ENCODE results near the gene POLR3K. TPM values are rescaled to one million over a fixed set of nuclear protein-coding genes. Genes with fewer than 3 reads are reported as not detected.

POLR3K gene
- total RNA-seq, 4 donors from 2014 or later, result 1.5 to 7.3 (median 4.8) TPM

DNA sequence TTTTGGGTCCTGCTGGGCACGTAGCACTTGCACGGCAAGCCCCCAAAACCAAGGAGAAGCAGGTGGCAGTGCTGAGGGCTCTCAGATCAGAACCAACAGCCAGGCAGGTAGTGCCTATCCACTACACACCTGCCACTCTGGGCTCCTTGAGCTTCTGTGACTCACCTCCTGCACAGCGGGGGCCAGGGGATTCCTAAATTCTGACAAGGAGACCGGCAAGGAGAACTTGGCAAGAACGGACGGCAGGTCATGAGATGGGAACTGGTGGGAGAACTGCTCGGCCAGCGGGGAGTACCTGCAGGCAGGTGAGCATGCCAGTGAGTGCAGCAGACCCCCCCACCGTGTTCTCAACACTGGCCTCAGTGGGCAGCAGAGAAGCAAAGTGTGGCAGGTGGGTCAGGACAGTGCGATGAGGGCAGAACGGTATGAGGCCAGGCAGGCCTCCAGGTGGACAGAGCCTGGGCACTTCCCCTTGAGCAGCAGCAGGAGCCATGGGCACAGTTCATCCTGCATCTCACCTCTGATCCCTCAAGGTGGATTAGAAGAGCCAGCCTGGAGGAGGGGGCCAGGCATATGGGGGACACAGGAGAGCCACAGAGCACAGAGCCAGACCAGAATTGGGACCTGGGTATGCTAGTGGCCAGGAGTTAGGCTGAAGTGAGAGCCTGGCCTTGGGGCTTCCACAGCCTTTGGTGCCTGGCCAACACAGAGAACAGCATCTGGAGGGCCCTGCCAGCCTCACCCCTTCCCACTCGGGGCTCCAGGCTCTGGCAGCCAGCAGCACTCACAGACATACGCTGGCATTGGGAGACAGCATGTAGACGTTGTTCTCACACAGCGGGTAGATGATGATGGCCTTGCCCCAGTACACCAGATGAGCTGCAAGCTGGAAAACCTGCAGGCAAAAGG, 39.3 kb upstream of the POLR3K start:
- no peak for TF ChIP-seq CTCF (IDR thresholded peaks at IDR 0.05; ENCODE audit: low read depth)

GRCh38 chr16:91484-91883, 38.1 kb upstream of the POLR3K start:
- TF ChIP-seq CTCF (IDR thresholded peaks at IDR 0.05; ENCODE audit: low read depth), result no peak

- TF ChIP-seq CTCF (IDR thresholded peaks at IDR 0.05; ENCODE audit: low read depth), result no peak
Observed at GRCh38 chr16:89391-90302, 36.2 kb upstream of the POLR3K start.

DNA sequence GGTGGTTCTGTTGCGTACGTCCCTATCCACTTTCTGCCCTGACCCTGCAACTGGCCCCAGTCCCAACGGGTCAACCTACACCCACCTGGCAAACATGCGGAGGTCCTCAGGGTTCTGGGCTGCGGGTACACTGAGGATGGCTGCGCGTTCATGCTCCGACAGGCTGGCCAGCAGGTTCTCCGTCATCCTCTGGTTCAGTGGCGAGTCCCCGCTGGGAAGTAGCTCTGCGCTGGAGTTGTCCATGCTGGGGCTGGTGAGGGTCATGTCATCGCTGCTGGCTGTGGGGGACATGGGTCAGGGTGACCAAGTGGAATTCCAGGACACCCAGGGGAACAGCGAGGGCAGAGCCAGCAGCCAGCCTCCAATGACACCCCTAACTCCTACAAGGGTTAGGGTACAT, 35.2 kb upstream of the POLR3K start:
- TF ChIP-seq CTCF (IDR thresholded peaks at IDR 0.05; ENCODE audit: low read depth), result no peak

- TF ChIP-seq CTCF (IDR thresholded peaks at IDR 0.05; ENCODE audit: low read depth), result no peak
Observed at GRCh38 chr16:86483-86952, 33.1 kb upstream of the POLR3K start.

GRCh38 chr16:85865-86264, 32.5 kb upstream of the POLR3K start:
- TF ChIP-seq CTCF (IDR thresholded peaks at IDR 0.05; ENCODE audit: low read depth), result no peak

DNA sequence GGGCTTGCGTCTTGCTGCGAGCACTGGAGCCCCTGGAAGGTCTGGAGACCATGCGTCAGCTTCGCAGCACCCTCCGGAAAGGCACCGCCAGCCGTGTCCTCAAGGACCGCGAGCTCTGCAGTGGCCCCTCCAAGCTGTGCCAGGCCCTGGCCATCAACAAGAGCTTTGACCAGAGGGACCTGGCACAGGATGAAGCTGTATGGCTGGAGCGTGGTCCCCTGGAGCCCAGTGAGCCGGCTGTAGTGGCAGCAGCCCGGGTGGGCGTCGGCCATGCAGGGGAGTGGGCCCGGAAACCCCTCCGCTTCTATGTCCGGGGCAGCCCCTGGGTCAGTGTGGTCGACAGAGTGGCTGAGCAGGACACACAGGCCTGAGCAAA, 32.0 kb upstream of the POLR3K start:
- TF ChIP-seq CTCF (IDR thresholded peaks at IDR 0.05; ENCODE audit: low read depth), result no peak

Data from subcutaneous adipose tissue (tissue), 4 donors.